ENCODE results near the gene CCSAP. TPM values are rescaled to one million over a fixed set of nuclear protein-coding genes. Genes with fewer than 3 reads are reported as not detected.

Gene CCSAP
- total and polyA plus RNA-seq, 4 donors: 1.6 to 11.1 (median 4.6) TPM

GRCh38 chr1:229381234-229381633 lies 38.4 kb upstream of the CCSAP start:
- WGBS, 2 donors: 74 to 85% methylated on average over 8 of the region's 8 CpGs
- no peak for ATAC-seq (ENCODE audit: insufficient read depth, low FRiP score)
- DNase-seq: no peak

DNA sequence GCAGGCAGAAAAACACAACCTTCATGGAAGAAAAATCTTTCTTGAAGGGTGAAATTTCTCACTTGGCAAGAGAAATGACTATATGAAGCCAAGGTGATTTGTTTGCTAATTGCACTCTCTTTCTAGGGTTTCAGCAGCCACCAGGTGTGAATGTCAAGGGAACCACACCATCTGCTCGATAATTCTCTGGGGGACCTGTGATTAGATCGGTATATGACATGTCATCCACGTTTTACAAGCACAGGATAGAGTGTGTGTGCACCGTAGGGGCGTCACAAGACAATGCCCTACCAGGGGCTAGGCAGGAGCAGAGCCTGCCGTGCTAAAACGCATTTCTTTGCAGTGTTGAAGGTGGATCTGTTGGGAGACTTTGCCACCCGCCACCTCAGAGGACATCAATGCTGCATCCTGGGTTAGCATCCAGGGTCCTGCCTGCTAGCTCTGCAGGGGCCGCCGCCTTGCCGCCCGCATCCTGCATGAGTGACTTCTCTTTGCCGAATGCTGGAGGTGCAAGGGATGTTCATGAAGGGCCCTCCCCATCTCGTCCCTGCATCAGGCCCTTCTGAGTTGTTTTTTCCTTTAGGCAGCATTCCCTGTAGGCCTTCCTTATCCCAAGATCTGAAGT lies 37.8 kb upstream of the CCSAP start:
- Histone ChIP-seq H3K36me3 (ENCODE audit: control insufficient read depth in 4 of 4, insufficient read depth in 4 of 4, low read length in 4 of 4) (no peaks in the 10 kb centered on the region), H3K4me3 (no peak overlapping the region), H3K9ac (ENCODE audit: insufficient read depth in 1 of 2, low read length in 2 of 2) (no peak overlapping the region), H3K9me3 (ENCODE audit: control insufficient read depth in 4 of 4, insufficient read depth in 3 of 4, low read length in 3 of 4) (no peaks in the 10 kb centered on the region), H3K4me1 (ENCODE audit: control insufficient read depth in 5 of 5, insufficient read depth in 5 of 5, low read length in 5 of 5) (no peaks in the 10 kb centered on the region), H3K27ac (ENCODE audit: low read depth in 1 of 2, low read length in 1 of 2) (no peak overlapping the region), H3K27me3 (ENCODE audit: control insufficient read depth in 3 of 3, insufficient read depth in 3 of 3, low read length in 2 of 3) (peaks cover 0 to 8% (median 4%) of the 10 kb centered on the region in 3 donors)
- ATAC-seq (ENCODE audit: insufficient read depth, low FRiP score): no peak
- TF ChIP-seq, protein P1, sequence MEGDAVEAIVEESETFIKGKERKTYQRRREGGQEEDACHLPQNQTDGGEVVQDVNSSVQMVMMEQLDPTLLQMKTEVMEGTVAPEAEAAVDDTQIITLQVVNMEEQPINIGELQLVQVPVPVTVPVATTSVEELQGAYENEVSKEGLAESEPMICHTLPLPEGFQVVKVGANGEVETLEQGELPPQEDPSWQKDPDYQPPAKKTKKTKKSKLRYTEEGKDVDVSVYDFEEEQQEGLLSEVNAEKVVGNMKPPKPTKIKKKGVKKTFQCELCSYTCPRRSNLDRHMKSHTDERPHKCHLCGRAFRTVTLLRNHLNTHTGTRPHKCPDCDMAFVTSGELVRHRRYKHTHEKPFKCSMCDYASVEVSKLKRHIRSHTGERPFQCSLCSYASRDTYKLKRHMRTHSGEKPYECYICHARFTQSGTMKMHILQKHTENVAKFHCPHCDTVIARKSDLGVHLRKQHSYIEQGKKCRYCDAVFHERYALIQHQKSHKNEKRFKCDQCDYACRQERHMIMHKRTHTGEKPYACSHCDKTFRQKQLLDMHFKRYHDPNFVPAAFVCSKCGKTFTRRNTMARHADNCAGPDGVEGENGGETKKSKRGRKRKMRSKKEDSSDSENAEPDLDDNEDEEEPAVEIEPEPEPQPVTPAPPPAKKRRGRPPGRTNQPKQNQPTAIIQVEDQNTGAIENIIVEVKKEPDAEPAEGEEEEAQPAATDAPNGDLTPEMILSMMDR (IDR thresholded peaks at IDR 0.05; ENCODE audit: control extremely low read depth, extremely low read depth): no peak
- 76 to 86% methylated on average over 14 of the region's 14 CpGs for WGBS, 2 donors
- no peak for DNase-seq

More at GRCh38 chr1:229381234-229381633, 38.4 kb upstream of the CCSAP start:
- TF ChIP-seq, protein P1 (IDR thresholded peaks at IDR 0.05; ENCODE audit: control extremely low read depth, extremely low read depth): no peak
- no peaks in the 10 kb centered on the region for H3K36me3 ChIP-seq (ENCODE audit: control insufficient read depth in 4 of 4, insufficient read depth in 4 of 4, low read length in 4 of 4)
- no peak overlapping the region for H3K4me3 ChIP-seq
- no peak overlapping the region for H3K27ac ChIP-seq (ENCODE audit: low read depth in 1 of 2, low read length in 1 of 2)
- no peak overlapping the region for H3K9ac ChIP-seq (ENCODE audit: insufficient read depth in 1 of 2, low read length in 2 of 2)
- H3K27me3 ChIP-seq (ENCODE audit: control insufficient read depth in 3 of 3, insufficient read depth in 3 of 3, low read length in 2 of 3): peaks cover 0 to 8% (median 4%) of the 10 kb centered on the region in 3 donors
- H3K4me1 ChIP-seq (ENCODE audit: control insufficient read depth in 5 of 5, insufficient read depth in 5 of 5, low read length in 5 of 5): peaks cover 0 to 2% (median 0%) of the 10 kb centered on the region in 5 donors
- no peaks in the 10 kb centered on the region for H3K9me3 ChIP-seq (ENCODE audit: control insufficient read depth in 4 of 4, insufficient read depth in 3 of 4, low read length in 3 of 4)

GRCh38 chr1:229379846-229380245 lies 37.0 kb upstream of the CCSAP start:
- H3K9me3 ChIP-seq (ENCODE audit: control insufficient read depth in 4 of 4, insufficient read depth in 3 of 4, low read length in 3 of 4): no peaks in the 10 kb centered on the region
- no peaks in the 10 kb centered on the region for H3K4me1 ChIP-seq (ENCODE audit: control insufficient read depth in 5 of 5, insufficient read depth in 5 of 5, low read length in 5 of 5)
- DNase-seq (no peak), ATAC-seq (ENCODE audit: insufficient read depth, low FRiP score) (no peak)
- TF ChIP-seq, protein P1 (IDR thresholded peaks at IDR 0.05; ENCODE audit: control extremely low read depth, extremely low read depth): no peak
- no peak overlapping the region for H3K9ac ChIP-seq (ENCODE audit: insufficient read depth in 1 of 2, low read length in 2 of 2)
- H3K27ac ChIP-seq (ENCODE audit: low read depth in 1 of 2, low read length in 1 of 2): no peak overlapping the region
- H3K27me3 ChIP-seq (ENCODE audit: control insufficient read depth in 3 of 3, insufficient read depth in 3 of 3, low read length in 2 of 3): peaks cover 0 to 8% (median 4%) of the 10 kb centered on the region in 3 donors
- no peaks in the 10 kb centered on the region for H3K36me3 ChIP-seq (ENCODE audit: control insufficient read depth in 4 of 4, insufficient read depth in 4 of 4, low read length in 4 of 4)
- H3K4me3 ChIP-seq: no peak overlapping the region
- 57 to 68% methylated on average over 5 of the region's 5 CpGs for WGBS, 2 donors

Measured in lung (tissue), 12 donors.